HepG2 (cell line): ENCODE measurements around the gene LRP10. TPM values are rescaled to one million over a fixed set of nuclear protein-coding genes. Genes with fewer than 3 reads are reported as not detected.
A peak's percentile ranks its signal among the peaks of the same experiment; 100 is the strongest.

Experiments used
- BRF2 ChIP-seq: sonication (generic); formaldehyde crosslinking; IDR thresholded peaks from 2 replicates; pipeline ENCODE4 v1.8.1; 2022; ENCODE audit warnings: mild to moderate bottlenecking, missing genetic modification reagents
- CEBPG ChIP-seq: IDR thresholded peaks from 2 replicates; pipeline ENCODE4 v1.6.1; 2016
- CHCHD3 ChIP-seq: sonication (generic); formaldehyde crosslinking; IDR thresholded peaks from 2 replicates; pipeline ENCODE4 v1.8.0; 2022; ENCODE audit warnings: mild to moderate bottlenecking, missing genetic modification reagents, moderate library complexity
- E2F1 ChIP-seq: sonication (generic); formaldehyde crosslinking; IDR thresholded peaks from 2 replicates; pipeline ENCODE4 v1.5.0; 2020; ENCODE audit warnings: missing genetic modification reagents
- HCFC1 ChIP-seq: fragments of 150-350 bp; IDR thresholded peaks from 2 replicates; pipeline ENCODE4 v1.6.1; 2014; ENCODE audit warnings: low read depth, low read length
- NFE2 ChIP-seq: sonication (generic); formaldehyde crosslinking; IDR thresholded peaks from 2 replicates; pipeline ENCODE4 v1.4.0; 2020; ENCODE audit warnings: missing genetic modification reagents
- POLR2AphosphoS2 ChIP-seq: IDR thresholded peaks from 2 replicates; pipeline ENCODE4 v1.6.1; 2011; ENCODE audit warnings: low read depth, low read length, improper control_type of control experiment
- RXRA ChIP-seq: sonication (generic); formaldehyde crosslinking; IDR thresholded peaks from 2 replicates; pipeline ENCODE4 v1.5.1; 2020; ENCODE audit warnings: missing genetic modification reagents
- TOE1 ChIP-seq: sonication (generic); formaldehyde crosslinking; IDR thresholded peaks from 2 replicates; pipeline ENCODE4 v1.4.0; 2020; ENCODE audit warnings: mild to moderate bottlenecking, missing genetic modification reagents
- ZBTB43 ChIP-seq: sonication (generic); formaldehyde crosslinking; conservative IDR thresholded peaks from 2 replicates; pipeline ENCODE4 v1.4.0; 2020; ENCODE audit warnings: missing genetic modification reagents
- ZNF142 ChIP-seq: sonication (generic); formaldehyde crosslinking; IDR thresholded peaks from 2 replicates; pipeline ENCODE4 v1.4.0; 2020; ENCODE audit warnings: missing genetic modification reagents
- ZNF230 ChIP-seq: sonication (generic); formaldehyde crosslinking; IDR thresholded peaks from 2 replicates; pipeline ENCODE4 v1.4.0; 2020; ENCODE audit warnings: mild to moderate bottlenecking, missing genetic modification reagents
- ZNF564 ChIP-seq: sonication (generic); formaldehyde crosslinking; IDR thresholded peaks from 2 replicates; pipeline ENCODE4 v1.8.1; 2023; ENCODE audit warnings: mild to moderate bottlenecking, missing genetic modification reagents
- ZNF615 ChIP-seq: sonication (generic); formaldehyde crosslinking; IDR thresholded peaks from 2 replicates; pipeline ENCODE4 v1.5.0; 2020; ENCODE audit warnings: mild to moderate bottlenecking, missing genetic modification reagents, borderline replicate concordance
- ZNF644 ChIP-seq: IDR thresholded peaks from 2 replicates; pipeline ENCODE4 v1.6.1; 2016; ENCODE audit warnings: low read depth
- polyA plus RNA-seq, 8 experiments: library from polyadenylated mRNA; depleted of rRNA in 3 of 8; stranded (reverse) in 7 of 8; unstranded in 1 of 8; fragments of >200 nt; fragmentation: Illumina TruSeq in 4 of 8; extraction: Trizol in 4 of 8; gene quantifications; 2 replicates each; pipeline versions ENCODE4 v1.2.1 to v1.2.3, GENCODE V29; 2011 to 2016; ENCODE audit warnings: low read depth in 4 of 8, missing spikeins in 1 of 8, mixed read lengths in 1 of 8; ENCODE audit not compliant: insufficient read depth in 1 of 8
- total RNA-seq, 5 experiments: library from RNA; depleted of rRNA; stranded (reverse); fragments of >200 nt; fragmentation: Illumina TruSeq; extraction: Trizol; gene quantifications; 2 replicates each; pipeline ENCODE4 v1.2.3, GENCODE V29; 2016; ENCODE audit warnings: low read depth in 1 of 5
- TF ChIP-seq, protein P1 (sequence below): sonication (generic); formaldehyde crosslinking; IDR thresholded peaks from 2 replicates; pipeline ENCODE4 v1.4.0; 2020; ENCODE audit warnings: mild to moderate bottlenecking, low read depth, missing genetic modification reagents
- TF ChIP-seq, protein P2 (sequence below): sonication (generic); formaldehyde crosslinking; IDR thresholded peaks from 2 replicates; pipeline ENCODE4 v1.4.0; 2020; ENCODE audit warnings: mild to moderate bottlenecking, missing genetic modification reagents
- TF ChIP-seq, protein P3 (sequence below): sonication (generic); formaldehyde crosslinking; IDR thresholded peaks from 2 replicates; pipeline ENCODE4 v1.4.0; 2020; ENCODE audit warnings: mild to moderate bottlenecking, missing genetic modification reagents

The LRP10 gene
- total and polyA plus RNA-seq, 2 of the 13 experiments (the other 11 are each of a cell fraction or from before 2014, with no cell fraction given), result 16.9 to 45.2 TPM

DNA sequence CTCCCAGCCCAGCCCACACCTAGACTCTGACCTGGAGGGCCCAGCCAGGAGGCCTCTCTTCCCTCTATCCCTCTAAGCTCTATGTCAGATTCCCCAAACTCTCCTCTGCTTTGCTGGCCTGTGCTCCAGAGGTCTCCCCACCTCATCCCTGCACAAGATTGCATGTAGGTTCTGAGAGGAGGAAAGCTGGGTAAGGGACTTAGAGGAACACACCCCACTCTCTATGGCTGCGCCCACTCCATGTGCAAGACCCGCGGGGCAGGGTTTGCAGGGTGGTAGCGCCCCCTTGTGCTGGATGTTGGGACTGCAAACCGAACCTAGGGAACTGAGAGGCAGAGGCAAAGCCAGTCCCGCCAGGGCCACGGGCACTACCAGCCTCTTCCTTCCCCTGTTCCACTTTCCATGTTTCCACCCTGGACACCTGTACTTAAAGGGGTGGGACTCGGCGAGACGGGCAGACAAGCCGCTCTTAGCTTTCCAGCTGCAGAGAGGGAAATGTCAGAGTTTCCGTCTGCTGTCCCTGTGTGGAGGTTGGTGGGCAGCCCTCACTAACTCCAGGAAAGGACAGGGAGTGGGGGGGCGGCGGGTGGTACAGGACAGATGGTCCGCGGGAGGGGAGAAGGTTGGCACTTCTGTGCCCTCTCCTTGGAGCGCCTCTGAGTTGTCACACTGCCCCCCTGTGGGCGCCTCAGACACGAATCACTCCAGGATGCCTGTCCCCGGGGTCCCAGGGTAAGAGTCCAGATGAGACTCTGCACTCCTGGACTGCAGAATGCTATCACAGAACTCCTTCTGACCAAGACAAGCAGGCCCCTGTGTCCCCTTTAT, 18.4 kb upstream of the LRP10 start (continued):
- TF ChIP-seq RXRA (peak; percentile 78; the same call in 1 of the 2 replicates), ZNF564 (no peak), ZNF644 (peak; percentile 91), POLR2AphosphoS2 (no peak), ZNF230 (peak; percentile 76), CEBPG (CRISPR knock-in tag) (peak; percentile 79), E2F1 (CRISPR knock-in tag) (no peak), ZNF142 (CRISPR knock-in tag) (no peak; the same call in 1 of the 2 replicates), ZBTB43 (CRISPR knock-in tag) (peak; percentile 61; the same call in 1 of the 2 replicates), TOE1 (CRISPR knock-in tag) (peak; percentile 89; the same call in 1 of the 2 replicates), NFE2 (CRISPR knock-in tag) (no peak), HCFC1 (no peak), CHCHD3 (CRISPR knock-in tag) (no peak), ZNF615 (CRISPR knock-in tag) (no peak), BRF2 (CRISPR knock-in tag) (peak; percentile 55; the same call in 1 of the 2 replicates)
- TF ChIP-seq, protein P1, sequence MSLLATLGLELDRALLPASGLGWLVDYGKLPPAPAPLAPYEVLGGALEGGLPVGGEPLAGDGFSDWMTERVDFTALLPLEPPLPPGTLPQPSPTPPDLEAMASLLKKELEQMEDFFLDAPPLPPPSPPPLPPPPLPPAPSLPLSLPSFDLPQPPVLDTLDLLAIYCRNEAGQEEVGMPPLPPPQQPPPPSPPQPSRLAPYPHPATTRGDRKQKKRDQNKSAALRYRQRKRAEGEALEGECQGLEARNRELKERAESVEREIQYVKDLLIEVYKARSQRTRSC, result peak; percentile 88; the same call in 1 of the 2 replicates
- TF ChIP-seq, protein P2, sequence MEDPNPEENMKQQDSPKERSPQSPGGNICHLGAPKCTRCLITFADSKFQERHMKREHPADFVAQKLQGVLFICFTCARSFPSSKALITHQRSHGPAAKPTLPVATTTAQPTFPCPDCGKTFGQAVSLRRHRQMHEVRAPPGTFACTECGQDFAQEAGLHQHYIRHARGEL (CRISPR knock-in tag), result 0 out of 2 replicates have a peak, but pooled peaks have one; percentile 65
- TF ChIP-seq, protein P3, sequence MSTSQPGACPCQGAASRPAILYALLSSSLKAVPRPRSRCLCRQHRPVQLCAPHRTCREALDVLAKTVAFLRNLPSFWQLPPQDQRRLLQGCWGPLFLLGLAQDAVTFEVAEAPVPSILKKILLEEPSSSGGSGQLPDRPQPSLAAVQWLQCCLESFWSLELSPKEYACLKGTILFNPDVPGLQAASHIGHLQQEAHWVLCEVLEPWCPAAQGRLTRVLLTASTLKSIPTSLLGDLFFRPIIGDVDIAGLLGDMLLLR (CRISPR knock-in tag), result peak; percentile 91
